Hematopoietic multipotent progenitor cell (in vitro differentiated cells): Measurements from ENCODE around the gene LRRC25. TPM values are rescaled to one million over a fixed set of nuclear protein-coding genes. Genes with fewer than 3 reads are reported as not detected.
"Not testable (repeated sequence)": the region's sequence is repeated elsewhere in the genome, so short reads cannot be mapped to it uniquely, and the experiment has no call there.

Experiments
- DNase-seq, 3 donors: peaks; one replicate each; pipeline ENCODE4 v3.0.0-alpha.2; 2011 to 2015; ENCODE audit warnings: low read depth in 2 of 3, low spot score in 2 of 3
- total RNA-seq: library from RNA; depleted of rRNA; stranded (reverse); fragments of >200 nt; gene quantifications from one replicate; pipeline ENCODE4 v1.2.3, GENCODE V29; 2012

LRRC25 gene
- total RNA-seq, 1 donor = 5.4 TPM

DNA sequence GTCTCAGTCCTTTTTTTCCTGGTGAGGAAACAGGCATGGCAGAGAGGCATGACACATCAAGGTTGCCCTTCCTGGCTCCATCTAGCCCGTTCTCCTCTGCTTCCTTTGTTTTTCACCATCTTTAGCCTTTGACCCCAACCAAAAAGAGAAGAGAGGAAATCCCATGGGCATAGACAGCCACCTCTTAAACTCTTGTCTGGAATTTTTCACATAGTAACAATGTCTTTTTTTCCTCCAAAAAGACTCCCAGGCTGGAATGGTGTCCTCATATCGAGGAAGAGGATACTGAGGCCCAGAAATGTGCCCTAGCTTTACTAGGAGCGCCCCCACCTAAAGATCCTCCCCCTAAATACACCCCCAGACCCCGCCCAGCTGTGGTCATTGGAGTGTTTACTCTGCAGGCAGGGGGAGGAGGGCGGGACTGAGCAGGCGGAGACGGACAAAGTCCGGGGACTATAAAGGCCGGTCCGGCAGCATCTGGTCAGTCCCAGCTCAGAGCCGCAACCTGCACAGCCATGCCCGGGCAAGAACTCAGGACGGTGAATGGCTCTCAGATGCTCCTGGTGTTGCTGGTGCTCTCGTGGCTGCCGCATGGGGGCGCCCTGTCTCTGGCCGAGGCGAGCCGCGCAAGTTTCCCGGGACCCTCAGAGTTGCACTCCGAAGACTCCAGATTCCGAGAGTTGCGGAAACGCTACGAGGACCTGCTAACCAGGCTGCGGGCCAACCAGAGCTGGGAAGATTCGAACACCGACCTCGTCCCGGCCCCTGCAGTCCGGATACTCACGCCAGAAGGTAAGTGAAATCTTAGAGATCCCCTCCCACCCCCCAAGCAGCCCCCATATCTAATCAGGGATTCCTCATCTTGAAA is 11.5 kb downstream of the LRRC25 start, which contains the start of gene GDF15:
Gene GDF15 (plus strand): TSS at position 484 of the 868 bp plus-strand sequence. CDS start 32 bp downstream, at position 516.
- peak in 1 of 3 donors; percentile 41 for DNase-seq

- no peak for DNase-seq
These were observed 12.1 kb downstream of the LRRC25 start for GRCh38 chr19:18385359-18385674.

DNA sequence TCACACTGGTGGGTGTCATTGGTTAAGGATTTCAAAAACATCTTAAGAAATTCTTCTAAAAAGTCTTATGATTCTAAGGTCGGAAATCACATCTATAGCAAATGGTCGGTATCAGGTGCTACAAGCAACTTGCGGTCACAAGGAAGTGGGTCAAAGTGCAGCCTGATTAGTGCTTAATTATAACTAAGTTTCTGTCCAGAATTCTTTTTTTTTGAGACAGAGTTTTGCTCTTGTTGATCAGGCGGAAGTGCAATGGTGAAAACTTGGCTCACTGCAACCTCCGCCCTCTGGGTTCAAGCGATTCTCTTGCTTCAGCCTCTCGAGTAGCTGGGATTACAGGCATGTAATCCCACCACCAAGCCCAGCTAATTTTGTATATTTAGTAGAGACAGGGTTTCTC is 12.6 kb downstream of the LRRC25 start:
- no peak for DNase-seq

DNA sequence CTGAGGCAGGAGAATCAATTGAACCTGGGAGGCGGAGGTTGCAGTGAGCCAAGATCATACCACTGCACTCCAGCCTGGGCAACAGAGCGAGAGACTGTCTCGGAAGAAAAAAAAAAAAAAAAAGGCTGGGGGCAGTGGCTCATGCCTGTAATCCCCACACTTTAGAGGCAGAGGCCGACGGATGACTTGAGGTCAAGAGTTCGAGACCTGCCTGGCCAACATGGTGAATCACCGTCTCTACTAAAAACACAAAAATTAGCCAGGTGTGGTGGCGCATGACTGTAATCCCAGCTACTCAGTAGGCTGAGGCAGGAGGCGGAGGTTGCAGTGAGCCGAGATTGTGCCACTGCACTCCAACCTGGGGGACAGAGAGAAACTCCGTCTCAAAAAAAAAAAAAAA is 13.8 kb downstream of the LRRC25 start:
- DNase-seq = not testable (repeated sequence)

DNA sequence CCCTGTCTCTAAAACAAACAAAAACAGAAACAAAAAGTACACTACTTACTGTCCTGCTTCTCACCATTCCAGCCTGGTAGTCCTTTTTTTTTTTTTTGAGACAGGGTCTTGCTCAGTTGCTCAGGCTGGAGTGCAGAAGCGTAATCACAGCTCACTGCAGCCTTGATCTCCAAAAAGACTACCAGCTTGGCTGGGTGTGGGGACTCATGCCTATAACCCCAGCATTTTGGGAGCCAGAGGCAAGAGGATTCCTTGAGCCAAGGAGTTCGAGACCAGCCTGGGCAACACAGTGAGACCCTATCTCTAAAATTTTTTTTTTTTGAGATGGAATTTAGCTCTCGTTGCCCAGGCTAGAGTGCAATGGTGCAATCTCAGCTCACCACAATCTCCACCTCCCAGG is 16.6 kb downstream of the LRRC25 start:
- no peak for DNase-seq

- peak in 1 of 3 donors; percentile 56 for DNase-seq
These were observed 17.3 kb downstream of the LRRC25 start for GRCh38 chr19:18379803-18380747.

- no peak for DNase-seq
These were observed 20.4 kb downstream of the LRRC25 start for GRCh38 chr19:18377026-18377425.

GRCh38 chr19:18373892-18374629 is 23.4 kb downstream of the LRRC25 start:
- peak in 2 of 3 donors; percentile 92 to 93 for DNase-seq

DNA sequence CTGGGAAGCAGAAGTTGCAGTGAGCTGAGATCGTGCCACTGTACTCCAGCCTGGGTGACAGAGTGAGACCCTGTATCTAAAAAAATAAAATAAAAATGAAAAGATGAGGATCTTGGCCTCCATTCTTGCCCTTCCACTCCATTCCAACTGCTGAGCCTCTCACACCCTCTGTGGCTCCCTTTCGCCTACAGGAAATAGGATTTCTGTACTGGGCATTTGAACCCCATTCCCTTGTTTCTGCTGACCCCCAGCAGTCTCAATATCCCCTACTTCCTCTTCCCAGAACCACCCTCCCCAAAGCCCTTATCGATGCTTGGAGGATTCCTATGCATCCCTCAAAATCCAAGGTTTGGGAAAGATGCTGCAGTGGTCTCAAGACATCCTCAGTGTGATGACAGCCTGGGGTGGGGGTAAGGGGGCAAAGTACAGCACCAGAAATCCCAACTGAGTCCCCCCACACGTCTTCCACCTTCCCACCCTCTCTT is 24.0 kb downstream of the LRRC25 start:
- no peak for DNase-seq

GRCh38 chr19:18368504-18369222 is 28.8 kb downstream of the LRRC25 start:
- DNase-seq = no peak

DNA sequence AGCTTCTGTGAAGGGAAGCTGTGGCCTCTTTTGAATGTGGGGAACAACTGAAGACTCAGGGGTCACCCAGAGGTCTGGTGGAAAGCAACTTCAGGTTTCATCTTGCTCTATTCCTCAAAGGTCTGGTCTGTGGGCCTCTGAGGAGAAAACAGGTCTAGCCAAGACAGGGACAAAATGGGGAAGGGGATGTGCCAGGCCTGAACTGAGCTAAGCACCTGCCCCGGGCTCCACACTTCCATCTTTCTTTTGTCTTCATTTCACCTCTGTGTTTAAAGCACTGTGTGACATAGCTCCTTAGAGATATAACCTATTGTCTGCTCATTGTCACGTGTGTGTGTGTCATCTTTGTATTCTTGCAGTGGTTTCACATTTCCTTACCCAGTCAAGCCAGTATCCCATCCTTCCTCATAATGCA is 31.4 kb downstream of the LRRC25 start:
- DNase-seq = no peak

- DNase-seq = peak in 2 of 3 donors; percentile 60 to 79
These were observed 32.4 kb downstream of the LRRC25 start for GRCh38 chr19:18364826-18365528.

DNA sequence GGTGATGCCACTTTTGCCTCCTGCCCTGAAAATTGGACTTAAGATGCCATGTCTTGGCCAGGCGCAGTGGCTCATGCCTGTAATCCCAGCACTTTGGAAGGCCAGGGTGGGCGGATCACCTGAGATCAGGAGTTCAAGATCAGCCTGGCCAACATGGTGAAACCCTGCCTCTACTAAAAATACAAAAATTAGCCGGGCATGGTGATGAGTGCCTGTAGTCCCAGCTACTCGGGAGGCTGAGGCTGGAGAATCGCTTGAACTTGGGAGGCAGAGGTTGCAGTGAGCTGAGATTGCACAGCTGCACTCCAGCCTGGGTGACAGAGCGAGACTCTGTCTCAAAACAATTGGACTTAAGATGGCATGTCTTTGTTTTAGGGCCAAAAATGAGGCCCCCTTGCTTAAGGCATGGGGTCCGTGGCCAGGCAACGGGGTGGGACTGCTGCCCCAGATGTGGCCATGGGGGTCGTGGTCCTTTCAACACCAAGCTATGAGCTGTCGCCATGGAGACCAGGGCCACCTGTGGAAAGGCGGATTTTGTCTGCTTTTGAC is 33.1 kb downstream of the LRRC25 start:
- DNase-seq = not testable (repeated sequence)

DNA sequence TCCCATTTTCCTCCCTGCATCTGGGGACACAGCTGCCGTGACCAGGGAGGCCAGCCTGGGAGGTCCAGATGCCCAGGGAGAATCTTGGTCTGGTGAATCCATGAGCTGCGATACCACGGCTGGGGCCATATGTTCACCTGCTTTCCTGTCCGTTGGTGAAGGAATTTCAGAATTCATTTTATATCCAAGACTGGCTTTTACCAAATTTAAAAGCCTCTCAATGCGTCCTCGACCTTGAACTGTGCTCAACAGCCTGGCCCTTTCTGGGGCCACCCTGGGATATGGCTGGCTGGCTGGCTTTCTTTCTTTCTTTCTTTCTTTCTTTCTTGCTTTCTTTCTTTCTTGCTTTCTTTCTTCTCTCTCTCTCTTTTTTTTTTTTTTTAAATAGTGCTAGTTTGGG is 33.6 kb downstream of the LRRC25 start:
- DNase-seq = no peak

GRCh38 chr19:18362934-18363542 is 34.4 kb downstream of the LRRC25 start:
- DNase-seq = no peak

DNA sequence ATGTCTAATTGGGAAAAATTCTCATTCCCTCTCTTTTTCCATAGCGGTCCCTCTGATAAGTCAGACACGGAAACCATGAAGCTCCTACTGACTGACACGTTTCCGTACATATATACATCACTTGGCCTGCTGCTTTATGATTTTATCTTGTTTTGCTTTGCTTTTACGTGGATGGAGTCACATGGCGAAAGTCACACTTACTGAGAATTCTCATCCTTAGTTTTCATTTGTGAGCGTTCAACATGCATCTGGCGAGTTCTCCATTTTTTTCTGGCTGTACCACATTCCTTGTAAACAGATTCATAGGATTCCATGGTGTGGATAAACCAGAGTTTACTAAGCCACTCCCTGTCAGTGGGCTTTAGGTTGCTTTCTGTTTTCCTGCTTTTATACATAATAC is 35.8 kb downstream of the LRRC25 start:
- no peak for DNase-seq

GRCh38 chr19:18357041-18357440 is 40.4 kb downstream of the LRRC25 start:
- no peak for DNase-seq

- not testable (repeated sequence) for DNase-seq
These were observed 42.7 kb downstream of the LRRC25 start for GRCh38 chr19:18354743-18355142.
